H9 (cell line): Measurements from ENCODE around the gene FBXL7. TPM values are rescaled to one million over a fixed set of nuclear protein-coding genes. Genes with fewer than 3 reads are reported as not detected.

Source experiments
- DNase-seq: peaks from one replicate; pipeline ENCODE4 v3.0.0-alpha.2; 2017
- H2AFZ ChIP-seq: one replicate; pipeline ENCODE4 v1.6.1; 2013; ENCODE audit warnings: mild to moderate bottlenecking, low read length, control low read depth, moderate library complexity
- H2AK5ac ChIP-seq: 2 replicates; pipeline ENCODE4 v1.6.1; 2013; ENCODE audit warnings: low read length, control low read depth, mixed read lengths; ENCODE audit not compliant: insufficient read length
- H2BK120ac ChIP-seq: one replicate; pipeline ENCODE4 v1.6.1; 2013; ENCODE audit warnings: low read depth, mild to moderate bottlenecking, low read length, control low read depth, inconsistent platforms; ENCODE audit not compliant: poor library complexity, severe bottlenecking
- H2BK12ac ChIP-seq: 2 replicates; pipeline ENCODE4 v1.6.1; 2013; ENCODE audit warnings: low read length, control low read depth, mixed read lengths, low read depth; ENCODE audit not compliant: insufficient read length
- H2BK15ac ChIP-seq: 2 replicates; pipeline ENCODE4 v1.6.1; 2013; ENCODE audit warnings: low read depth, low read length, control low read depth
- H2BK20ac ChIP-seq: one replicate; pipeline ENCODE4 v1.6.1; 2013; ENCODE audit warnings: low read depth, mild to moderate bottlenecking, low read length, control low read depth, inconsistent platforms; ENCODE audit not compliant: poor library complexity, severe bottlenecking
- H2BK5ac ChIP-seq: 2 replicates; pipeline ENCODE4 v1.6.1; 2013; ENCODE audit warnings: low read length, control low read depth, mixed read lengths; ENCODE audit not compliant: insufficient read length
- H3K14ac ChIP-seq: 2 replicates; pipeline ENCODE4 v1.6.1; 2013; ENCODE audit warnings: low read length, control low read depth; ENCODE audit not compliant: insufficient read depth
- H3K18ac ChIP-seq: 2 replicates; pipeline ENCODE4 v1.6.1; 2013; ENCODE audit warnings: low read depth, mild to moderate bottlenecking, mixed read lengths, low read length, control low read depth; ENCODE audit not compliant: insufficient read length
- H3K23ac ChIP-seq: 2 replicates; pipeline ENCODE4 v1.6.1; 2013; ENCODE audit warnings: low read length, control low read depth, mixed read lengths, low read depth; ENCODE audit not compliant: insufficient read length
- H3K23me2 ChIP-seq: 2 replicates; pipeline ENCODE4 v1.6.1; 2013; ENCODE audit warnings: low read depth, mild to moderate bottlenecking, mixed read lengths, low read length, control low read depth; ENCODE audit not compliant: insufficient read length, poor library complexity, severe bottlenecking
- H3K27ac ChIP-seq: 2 replicates; pipeline ENCODE4 v1.5.1; 2013; ENCODE audit warnings: low read length, control low read depth, mixed read lengths, low read depth; ENCODE audit not compliant: insufficient read length
- H3K27me3 ChIP-seq: 2 replicates; pipeline ENCODE4 v1.6.1; 2013; ENCODE audit warnings: low read length, control low read depth, inconsistent platforms; ENCODE audit not compliant: insufficient read depth
- H3K4ac ChIP-seq: 2 replicates; pipeline ENCODE4 v1.6.1; 2013; ENCODE audit warnings: low read depth, mild to moderate bottlenecking, control low read depth, inconsistent platforms, low read length, moderate library complexity
- H3K4me1 ChIP-seq: 2 replicates; pipeline ENCODE4 v1.6.1; 2013; ENCODE audit warnings: low read length, control low read depth, inconsistent platforms; ENCODE audit not compliant: insufficient read depth
- H3K4me2 ChIP-seq: 2 replicates; pipeline ENCODE4 v1.6.1; 2013; ENCODE audit warnings: low read length, control low read depth, mixed read lengths; ENCODE audit not compliant: insufficient read length, insufficient read depth
- H3K56ac ChIP-seq: 2 replicates; pipeline ENCODE4 v1.6.1; 2013; ENCODE audit warnings: low read depth, mild to moderate bottlenecking, mixed read lengths, low read length, control low read depth; ENCODE audit not compliant: insufficient read length
- H3K79me1 ChIP-seq: 2 replicates; pipeline ENCODE4 v1.6.1; 2013; ENCODE audit warnings: low read depth, mild to moderate bottlenecking, moderate library complexity, low read length, control low read depth, inconsistent platforms; ENCODE audit not compliant: insufficient read depth, poor library complexity, severe bottlenecking
- H3K79me2 ChIP-seq: 2 replicates; pipeline ENCODE4 v1.6.1; 2013; ENCODE audit warnings: low read length, control low read depth, inconsistent platforms; ENCODE audit not compliant: insufficient read depth
- H3K9ac ChIP-seq: 2 replicates; pipeline ENCODE4 v1.6.1; 2013; ENCODE audit warnings: low read length, control low read depth, mixed read lengths; ENCODE audit not compliant: insufficient read length; ENCODE audit errors: extremely low read depth
- H3K9me3 ChIP-seq: one replicate; pipeline ENCODE4 v1.6.1; 2013; ENCODE audit warnings: low read depth, low read length, inconsistent platforms; ENCODE audit not compliant: control insufficient read depth
- H3T11ph ChIP-seq: one replicate; pipeline ENCODE4 v1.6.1; 2013; ENCODE audit warnings: mild to moderate bottlenecking, low read length, control low read depth, inconsistent platforms
- H4K20me1 ChIP-seq: one replicate; pipeline ENCODE4 v1.6.1; 2013; ENCODE audit not compliant: control insufficient read depth, insufficient read length, insufficient read depth
- H4K5ac ChIP-seq: 2 replicates; pipeline ENCODE4 v1.6.1; 2013; ENCODE audit warnings: low read depth, mild to moderate bottlenecking, mixed read lengths, low read length, control low read depth; ENCODE audit not compliant: insufficient read length
- H4K8ac ChIP-seq: replicated peaks from 2 replicates; pipeline ENCODE4 v1.6.1; 2013; ENCODE audit warnings: low read length, control low read depth, mixed read lengths, low read depth; ENCODE audit not compliant: insufficient read length
- H4K91ac ChIP-seq: 2 replicates; pipeline ENCODE4 v1.6.1; 2013; ENCODE audit warnings: low read depth, mild to moderate bottlenecking, moderate library complexity, mixed read lengths, low read length, control low read depth; ENCODE audit not compliant: insufficient read length
- H3K27ac Mint-ChIP-seq, 3 experiments: 2 replicates in 2 of 3; 3 replicates in 1 of 3; pipeline ENCODE4 v1.8.0; 2020 to 2021; ENCODE audit warnings: mixed read lengths in 3 of 3, mild to moderate bottlenecking in 1 of 3, moderate library complexity in 1 of 3
- H3K27me3 Mint-ChIP-seq: 2 replicates; pipeline ENCODE4 v1.8.0; 2021; ENCODE audit warnings: low read depth, mild to moderate bottlenecking, moderate library complexity, mixed read lengths
- H3K36me3 Mint-ChIP-seq, 3 experiments: 2 replicates in 2 of 3; 3 replicates in 1 of 3; pipeline ENCODE4 v1.8.0; 2020 to 2021; ENCODE audit warnings: low read depth in 3 of 3, mixed read lengths in 3 of 3; ENCODE audit not compliant: insufficient read depth in 1 of 3
- H3K4me1 Mint-ChIP-seq, 2 experiments: 2 replicates each; pipeline ENCODE4 v1.8.0; 2020; ENCODE audit warnings: mixed read lengths in 2 of 2
- H3K4me3 Mint-ChIP-seq, 2 experiments: 2 replicates in 1 of 2; 3 replicates in 1 of 2; pipeline ENCODE4 v1.8.0; 2020 to 2021; ENCODE audit warnings: mild to moderate bottlenecking in 2 of 2, mixed read lengths in 2 of 2, moderate library complexity in 1 of 2
- H3K9me3 Mint-ChIP-seq, 2 experiments: 2 replicates in 1 of 2; 3 replicates in 1 of 2; pipeline ENCODE4 v1.8.0; 2020; ENCODE audit warnings: mild to moderate bottlenecking in 2 of 2, mixed read lengths in 2 of 2, moderate library complexity in 1 of 2
- total RNA-seq: library from RNA; stranded (reverse); gene quantifications from 2 replicates; pipeline ENCODE4 v1.2.1, GENCODE V29; 2021
- TF ChIP-seq, protein P1 (sequence below): fragments of 200-600 bp; sonication (generic); conservative IDR thresholded peaks from 3 replicates; pipeline ENCODE4 v1.8.0; 2021; ENCODE audit warnings: antibody characterized with exemption, mild to moderate bottlenecking

The FBXL7 gene
- total RNA-seq, 1 experiment from 2014 or later, result 14.6 TPM

DNA sequence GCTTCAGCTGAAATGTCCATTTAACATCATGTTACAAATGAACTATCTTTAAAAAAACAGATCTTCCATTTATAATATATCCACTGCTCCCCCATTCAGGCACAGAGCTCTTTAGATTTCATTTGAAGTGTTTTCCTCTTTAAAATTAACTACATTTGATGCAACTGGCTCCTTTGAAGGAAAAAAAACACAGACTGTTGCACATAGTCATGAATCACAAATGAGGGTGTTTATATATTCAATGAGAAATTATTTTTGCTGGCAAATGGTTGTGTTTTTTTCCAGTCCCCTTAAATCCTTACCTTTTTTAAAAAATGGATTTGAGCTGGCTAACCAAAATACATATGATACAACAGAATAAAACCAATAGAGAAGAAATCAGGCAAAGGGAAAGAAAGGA lies 240.4 kb downstream of the FBXL7 start:
- Histone ChIP-seq H2BK5ac (no peak overlapping the region), H3K4ac (no peak overlapping the region), H2BK20ac (no peak overlapping the region), H3K9me3 (peaks cover 15% of the 10 kb centered on the region), H4K20me1 (no peaks in the 10 kb centered on the region), H2BK12ac (no peak overlapping the region), H3K27me3 (no peaks in the 10 kb centered on the region), H2AK5ac (no peak overlapping the region), H4K8ac (no peak overlapping the region), H3K79me2 (no peaks in the 10 kb centered on the region), H3K4me2 (no peak overlapping the region), H4K91ac (no peak overlapping the region), H2BK15ac (no peak overlapping the region), H3K18ac (no peak overlapping the region), H3K23ac (no peak overlapping the region), H2BK120ac (no peak overlapping the region), H2AFZ (no peak overlapping the region), H3K14ac (no peak overlapping the region), H3K9ac (no peak overlapping the region), H3K79me1 (no peaks in the 10 kb centered on the region), H3K23me2 (no peaks in the 10 kb centered on the region), H3T11ph (no peak overlapping the region), H3K4me1 (no peaks in the 10 kb centered on the region), H4K5ac (no peak overlapping the region), H3K56ac (no peak overlapping the region), H3K27ac (no peak overlapping the region)
- H3K4me3 Mint-ChIP-seq, result no peak overlapping the region
- peaks cover 13 to 22% (median 20%) of the 10 kb centered on the region in 3 experiments for H3K36me3 Mint-ChIP-seq
- TF ChIP-seq, protein P1, sequence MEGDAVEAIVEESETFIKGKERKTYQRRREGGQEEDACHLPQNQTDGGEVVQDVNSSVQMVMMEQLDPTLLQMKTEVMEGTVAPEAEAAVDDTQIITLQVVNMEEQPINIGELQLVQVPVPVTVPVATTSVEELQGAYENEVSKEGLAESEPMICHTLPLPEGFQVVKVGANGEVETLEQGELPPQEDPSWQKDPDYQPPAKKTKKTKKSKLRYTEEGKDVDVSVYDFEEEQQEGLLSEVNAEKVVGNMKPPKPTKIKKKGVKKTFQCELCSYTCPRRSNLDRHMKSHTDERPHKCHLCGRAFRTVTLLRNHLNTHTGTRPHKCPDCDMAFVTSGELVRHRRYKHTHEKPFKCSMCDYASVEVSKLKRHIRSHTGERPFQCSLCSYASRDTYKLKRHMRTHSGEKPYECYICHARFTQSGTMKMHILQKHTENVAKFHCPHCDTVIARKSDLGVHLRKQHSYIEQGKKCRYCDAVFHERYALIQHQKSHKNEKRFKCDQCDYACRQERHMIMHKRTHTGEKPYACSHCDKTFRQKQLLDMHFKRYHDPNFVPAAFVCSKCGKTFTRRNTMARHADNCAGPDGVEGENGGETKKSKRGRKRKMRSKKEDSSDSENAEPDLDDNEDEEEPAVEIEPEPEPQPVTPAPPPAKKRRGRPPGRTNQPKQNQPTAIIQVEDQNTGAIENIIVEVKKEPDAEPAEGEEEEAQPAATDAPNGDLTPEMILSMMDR, result no peak
- no peaks in the 10 kb centered on the region; the same call in 1 of the 2 replicates for H3K27me3 Mint-ChIP-seq
- H3K9me3 Mint-ChIP-seq, result peaks cover 23 to 24% of the 10 kb centered on the region in 2 experiments
- DNase-seq, result no peak
- H3K27ac Mint-ChIP-seq, result no peak overlapping the region
- H3K4me1 Mint-ChIP-seq, result no peaks in the 10 kb centered on the region
